ENCODE data around the gene GALNT17. TPM values are rescaled to one million over a fixed set of nuclear protein-coding genes. Genes with fewer than 3 reads are reported as not detected.

Gene GALNT17
- total RNA-seq, 2 experiments from 2014 or later: not detected

GRCh38 chr7:71479231-71479630 is 347.3 kb downstream of the GALNT17 start:
- no peaks in the 10 kb centered on the region for H3K27me3 Mint-ChIP-seq
- no peaks in the 10 kb centered on the region for H3K4me1 ChIP-seq (ENCODE audit: insufficient read depth, low read length)
- no peak overlapping the region for H3K27ac ChIP-seq (ENCODE audit: low read depth in 1 of 2, low read length in 2 of 2)
- peaks cover 0 to 27% of the 10 kb centered on the region in 2 experiments for H3K9me3 ChIP-seq (ENCODE audit: control insufficient read depth in 1 of 2, insufficient read depth in 1 of 2, low read length in 2 of 2)
- peaks cover 7% of the 10 kb centered on the region for H3K9me3 Mint-ChIP-seq
- ChIA-PET POLR2A (no interaction called here), CTCF (no interaction called here)
- intact Hi-C loops (cut with DNase I, micrococcal nuclease): no loop called here
- no peak overlapping the region for H3K27ac Mint-ChIP-seq
- no peaks in the 10 kb centered on the region for H3K4me1 Mint-ChIP-seq (ENCODE audit: low read depth)
- DNase-seq (no peak), ATAC-seq (ENCODE audit: poor library complexity) (no peak)
- no peaks in the 10 kb centered on the region for H3K36me3 Mint-ChIP-seq (ENCODE audit: low read depth)
- H3K36me3 ChIP-seq (ENCODE audit: insufficient read depth, low read length): no peaks in the 10 kb centered on the region
- TF ChIP-seq CTCF (IDR thresholded peaks at IDR 0.05): no peak
- H3K4me3 ChIP-seq (ENCODE audit: low read length): no peak overlapping the region
- H3K27me3 ChIP-seq (ENCODE audit: control insufficient read depth in 1 of 2, insufficient read depth in 2 of 2, low read length in 2 of 2): no peaks in the 10 kb centered on the region
- H3K4me3 Mint-ChIP-seq: no peak overlapping the region

GRCh38 chr7:71480791-71481190 is 348.8 kb downstream of the GALNT17 start:
- no peak for ATAC-seq (ENCODE audit: poor library complexity)
- intact Hi-C loops (cut with DNase I, micrococcal nuclease): no loop called here

DNA sequence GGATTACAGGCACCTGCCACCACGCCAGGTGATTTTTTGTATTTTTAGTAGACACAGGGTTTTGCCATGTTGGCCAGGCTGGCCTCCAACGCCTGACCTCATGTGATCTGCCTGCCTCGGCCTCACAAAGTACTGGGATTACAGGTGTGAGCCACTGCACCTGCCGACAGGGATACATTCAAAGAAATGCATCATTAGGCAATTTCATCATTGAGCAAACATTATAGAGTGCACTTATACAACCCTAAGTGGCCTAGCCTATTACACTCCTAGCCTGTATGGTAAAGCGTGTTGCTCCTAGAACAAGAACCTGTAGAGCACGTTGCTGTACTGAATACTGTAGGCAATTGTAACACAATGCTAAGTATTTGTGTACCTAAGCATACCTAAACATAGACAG is 350.3 kb downstream of the GALNT17 start:
- TF ChIP-seq CTCF (IDR thresholded peaks at IDR 0.05): no peak
- H3K4me3 Mint-ChIP-seq: no peak overlapping the region

More at GRCh38 chr7:71480791-71481190, 348.8 kb downstream of the GALNT17 start:
- CTCF ChIA-PET: no interaction called here
- no peak for DNase-seq
- H3K27ac ChIP-seq (ENCODE audit: low read depth in 1 of 2, low read length in 2 of 2): no peak overlapping the region
- no peak overlapping the region for H3K4me3 Mint-ChIP-seq
- no peak overlapping the region for H3K4me3 ChIP-seq (ENCODE audit: low read length)
- no peaks in the 10 kb centered on the region for H3K27me3 ChIP-seq (ENCODE audit: control insufficient read depth in 1 of 2, insufficient read depth in 2 of 2, low read length in 2 of 2)
- H3K4me1 Mint-ChIP-seq (ENCODE audit: low read depth): no peaks in the 10 kb centered on the region
- POLR2A ChIA-PET: no interaction called here
- H3K36me3 ChIP-seq (ENCODE audit: insufficient read depth, low read length): no peaks in the 10 kb centered on the region
- H3K36me3 Mint-ChIP-seq (ENCODE audit: low read depth): no peaks in the 10 kb centered on the region
- H3K27me3 Mint-ChIP-seq: no peaks in the 10 kb centered on the region
- H3K9me3 ChIP-seq (ENCODE audit: control insufficient read depth in 1 of 2, insufficient read depth in 1 of 2, low read length in 2 of 2): peaks cover 0 to 19% of the 10 kb centered on the region in 2 experiments
- no peak overlapping the region for H3K27ac Mint-ChIP-seq
- H3K4me1 ChIP-seq (ENCODE audit: insufficient read depth, low read length): no peaks in the 10 kb centered on the region
- peaks cover 6% of the 10 kb centered on the region for H3K9me3 Mint-ChIP-seq
- no peak for TF ChIP-seq CTCF (IDR thresholded peaks at IDR 0.05)

More for the DNA sequence above, 350.3 kb downstream of the GALNT17 start:
- DNase-seq: no peak
- Mint-ChIP-seq H3K27me3 (no peaks in the 10 kb centered on the region), H3K36me3 (ENCODE audit: low read depth) (no peaks in the 10 kb centered on the region), H3K4me1 (ENCODE audit: low read depth) (no peaks in the 10 kb centered on the region), H3K9me3 (peaks cover 2% of the 10 kb centered on the region), H3K27ac (no peak overlapping the region)
- no peaks in the 10 kb centered on the region for H3K4me1 ChIP-seq (ENCODE audit: insufficient read depth, low read length)
- no peak for ATAC-seq (ENCODE audit: poor library complexity)
- H3K4me3 ChIP-seq (ENCODE audit: low read length): no peak overlapping the region
- H3K36me3 ChIP-seq (ENCODE audit: insufficient read depth, low read length): no peaks in the 10 kb centered on the region
- no peak overlapping the region for H3K27ac ChIP-seq (ENCODE audit: low read depth in 1 of 2, low read length in 2 of 2)
- peaks cover 0 to 26% of the 10 kb centered on the region in 2 experiments for H3K9me3 ChIP-seq (ENCODE audit: control insufficient read depth in 1 of 2, insufficient read depth in 1 of 2, low read length in 2 of 2)
- POLR2A ChIA-PET: no interaction called here
- CTCF ChIA-PET: no interaction called here
- no peaks in the 10 kb centered on the region for H3K27me3 ChIP-seq (ENCODE audit: control insufficient read depth in 1 of 2, insufficient read depth in 2 of 2, low read length in 2 of 2)
- intact Hi-C loops (cut with DNase I, micrococcal nuclease): no loop called here
